Activated CD4-positive, alpha-beta memory T cell treated with anti-CD3 and anti-CD28 coated beads, Interleukin-2, amount 10 ng/mL, durations not matched to agents 7 days and 5 days (primary cell): ENCODE data around the gene TRPM2. TPM values are rescaled to one million over a fixed set of nuclear protein-coding genes. Genes with fewer than 3 reads are reported as not detected.

Source experiments
- CTCF ChIA-PET: fragments of 350-600 bp; sonication (Branson Sonifier 250); formaldehyde crosslinking; loops from one replicate; lab custom pipeline; 2021; ENCODE audit warnings: antibody characterized with exemption, inconsistent platforms; lab: Charles Lee
- POLR2A ChIA-PET: fragments of 350-600 bp; sonication (Branson Sonifier 250); formaldehyde crosslinking; loops from one replicate; lab custom pipeline; 2021; ENCODE audit warnings: antibody characterized with exemption; lab: Charles Lee
- DNase-seq: peaks from one replicate; pipeline ENCODE4 v3.0.0-alpha.2; 2020
- H3K27ac Mint-ChIP-seq: one replicate; pipeline ENCODE4 v1.8.0; 2021; ENCODE audit warnings: mild to moderate bottlenecking, mixed read lengths
- H3K27me3 Mint-ChIP-seq: one replicate; pipeline ENCODE4 v1.8.0; 2021; ENCODE audit warnings: mixed read lengths
- H3K36me3 Mint-ChIP-seq: one replicate; pipeline ENCODE4 v1.8.0; 2021; ENCODE audit warnings: low read depth, mixed read lengths
- H3K4me1 Mint-ChIP-seq: one replicate; pipeline ENCODE4 v1.8.0; 2021; ENCODE audit warnings: mixed read lengths
- H3K4me3 Mint-ChIP-seq: one replicate; pipeline ENCODE4 v1.8.0; 2021; ENCODE audit warnings: mild to moderate bottlenecking, mixed read lengths
- H3K9me3 Mint-ChIP-seq: one replicate; pipeline ENCODE4 v1.8.0; 2021; ENCODE audit warnings: mixed read lengths
- total RNA-seq, 2 experiments: library from RNA; stranded (reverse); gene quantifications; one replicate each; pipeline ENCODE4 v1.2.3, GENCODE V29; 2021

TRPM2 gene
- total RNA-seq, 2 experiments from 2014 or later: 13.7 to 14.8 TPM

- Mint-ChIP-seq H3K27me3 (no peaks in the 10 kb centered on the region), H3K27ac (no peak overlapping the region), H3K9me3 (no peaks in the 10 kb centered on the region), H3K4me3 (no peak overlapping the region), H3K4me1 (no peaks in the 10 kb centered on the region), H3K36me3 (peaks cover 16% of the 10 kb centered on the region)
- ChIA-PET CTCF (interaction anchor here (0.5 kb wide), 1 partner anchor 484 kb away, joined by 3 read pairs; no protein-coding TSS in a partner anchor), POLR2A (interaction anchor here (1.0 to 1.8 kb wide), 3 partner anchors 12 to 16 kb away, joined by 3 to 7 read pairs (median 4); no protein-coding TSS in a partner anchor)
- DNase-seq: no peak
Observed at GRCh38 chr21:44316277-44316900, 37.0 kb upstream of the TRPM2 start.

GRCh38 chr21:44317241-44317782, 36.1 kb upstream of the TRPM2 start:
- Mint-ChIP-seq H3K27ac (no peak overlapping the region), H3K36me3 (peaks cover 10% of the 10 kb centered on the region), H3K9me3 (no peaks in the 10 kb centered on the region), H3K27me3 (no peaks in the 10 kb centered on the region), H3K4me1 (no peaks in the 10 kb centered on the region), H3K4me3 (no peak overlapping the region)
- CTCF ChIA-PET: no interaction called here
- no peak for DNase-seq
- POLR2A ChIA-PET: no interaction called here

GRCh38 chr21:44317871-44318270, 35.5 kb upstream of the TRPM2 start:
- H3K4me1 Mint-ChIP-seq: no peaks in the 10 kb centered on the region
- no peaks in the 10 kb centered on the region for H3K27me3 Mint-ChIP-seq
- CTCF ChIA-PET: no interaction called here
- no peak overlapping the region for H3K4me3 Mint-ChIP-seq
- no peak for DNase-seq
- POLR2A ChIA-PET: interaction anchor here (1.2 kb wide), 1 partner anchor 12 kb away, joined by 3 read pairs; no protein-coding TSS in a partner anchor
- no peaks in the 10 kb centered on the region for H3K9me3 Mint-ChIP-seq
- H3K27ac Mint-ChIP-seq: no peak overlapping the region
- H3K36me3 Mint-ChIP-seq: peaks cover 10% of the 10 kb centered on the region

GRCh38 chr21:44318489-44319285, 34.7 kb upstream of the TRPM2 start:
- Mint-ChIP-seq H3K36me3 (peaks cover 15% of the 10 kb centered on the region), H3K4me3 (no peak overlapping the region), H3K9me3 (no peaks in the 10 kb centered on the region), H3K4me1 (no peaks in the 10 kb centered on the region), H3K27ac (no peak overlapping the region), H3K27me3 (no peaks in the 10 kb centered on the region)
- POLR2A ChIA-PET: interaction anchor here (1.0 to 1.2 kb wide), 3 partner anchors 11 to 16 kb away, joined by 3 to 5 read pairs (median 3); no protein-coding TSS in a partner anchor
- CTCF ChIA-PET: no interaction called here
- DNase-seq: no peak

- CTCF ChIA-PET: no interaction called here
- POLR2A ChIA-PET: interaction anchor here (1.0 to 1.2 kb wide), 3 partner anchors 10 to 15 kb away, joined by 3 to 5 read pairs (median 3); no protein-coding TSS in a partner anchor
- no peak overlapping the region for H3K4me3 Mint-ChIP-seq
- H3K27ac Mint-ChIP-seq: no peak overlapping the region
- H3K4me1 Mint-ChIP-seq: no peaks in the 10 kb centered on the region
- H3K36me3 Mint-ChIP-seq: peaks cover 15% of the 10 kb centered on the region
- H3K9me3 Mint-ChIP-seq: no peaks in the 10 kb centered on the region
- no peaks in the 10 kb centered on the region for H3K27me3 Mint-ChIP-seq
- no peak for DNase-seq
Observed at GRCh38 chr21:44319407-44320065, 33.9 kb upstream of the TRPM2 start.

- no peaks in the 10 kb centered on the region for H3K9me3 Mint-ChIP-seq
- no peak overlapping the region for H3K27ac Mint-ChIP-seq
- peaks cover 19% of the 10 kb centered on the region for H3K36me3 Mint-ChIP-seq
- ChIA-PET CTCF (no interaction called here), POLR2A (no interaction called here)
- no peaks in the 10 kb centered on the region for H3K4me1 Mint-ChIP-seq
- no peaks in the 10 kb centered on the region for H3K27me3 Mint-ChIP-seq
- H3K4me3 Mint-ChIP-seq: no peak overlapping the region
- no peak for DNase-seq
Observed at GRCh38 chr21:44320847-44321246, 32.6 kb upstream of the TRPM2 start.

- DNase-seq: no peak
- Mint-ChIP-seq H3K4me1 (no peaks in the 10 kb centered on the region), H3K27ac (no peak overlapping the region), H3K4me3 (no peak overlapping the region), H3K36me3 (peaks cover 21% of the 10 kb centered on the region), H3K27me3 (no peaks in the 10 kb centered on the region), H3K9me3 (no peaks in the 10 kb centered on the region)
- POLR2A ChIA-PET: interaction anchor here (1.4 kb wide), 1 partner anchor 18 kb away, joined by 3 read pairs; the partner anchor contains the start of gene CFAP410
- CTCF ChIA-PET: no interaction called here
Observed at GRCh38 chr21:44321846-44322450, 31.5 kb upstream of the TRPM2 start.

GRCh38 chr21:44322621-44323325, 30.6 kb upstream of the TRPM2 start:
- H3K27me3 Mint-ChIP-seq: no peaks in the 10 kb centered on the region
- POLR2A ChIA-PET: interaction anchor here (1.4 kb wide), 1 partner anchor 17 kb away, joined by 3 read pairs; the partner anchor contains the start of gene CFAP410
- H3K36me3 Mint-ChIP-seq: peaks cover 21% of the 10 kb centered on the region
- no peak overlapping the region for H3K27ac Mint-ChIP-seq
- no peaks in the 10 kb centered on the region for H3K9me3 Mint-ChIP-seq
- no peaks in the 10 kb centered on the region for H3K4me1 Mint-ChIP-seq
- H3K4me3 Mint-ChIP-seq: no peak overlapping the region
- CTCF ChIA-PET: no interaction called here
- no peak for DNase-seq

GRCh38 chr21:44323591-44323990, 29.8 kb upstream of the TRPM2 start:
- ChIA-PET CTCF (no interaction called here), POLR2A (interaction anchor here (1.4 kb wide), 1 partner anchor 10 kb away, joined by 3 read pairs; no protein-coding TSS in a partner anchor)
- DNase-seq: no peak
- Mint-ChIP-seq H3K27me3 (no peaks in the 10 kb centered on the region), H3K4me1 (no peaks in the 10 kb centered on the region), H3K4me3 (no peak overlapping the region), H3K9me3 (no peaks in the 10 kb centered on the region), H3K36me3 (peaks cover 21% of the 10 kb centered on the region), H3K27ac (no peak overlapping the region)

- H3K27me3 Mint-ChIP-seq: no peaks in the 10 kb centered on the region
- ChIA-PET CTCF (no interaction called here), POLR2A (interaction anchor here (1.4 kb wide), 1 partner anchor 9 kb away, joined by 3 read pairs; no protein-coding TSS in a partner anchor)
- H3K36me3 Mint-ChIP-seq: peaks cover 20% of the 10 kb centered on the region
- no peaks in the 10 kb centered on the region for H3K9me3 Mint-ChIP-seq
- DNase-seq: no peak
- H3K4me3 Mint-ChIP-seq: no peak overlapping the region
- no peak overlapping the region for H3K27ac Mint-ChIP-seq
- H3K4me1 Mint-ChIP-seq: no peaks in the 10 kb centered on the region
Observed at GRCh38 chr21:44324106-44324853, 29.1 kb upstream of the TRPM2 start.

- Mint-ChIP-seq H3K27me3 (no peaks in the 10 kb centered on the region), H3K4me1 (no peaks in the 10 kb centered on the region), H3K27ac (no peak overlapping the region), H3K4me3 (no peak overlapping the region), H3K9me3 (no peaks in the 10 kb centered on the region), H3K36me3 (peaks cover 17% of the 10 kb centered on the region)
- ChIA-PET POLR2A (interaction anchor here (1.4 kb wide), 1 partner anchor 8 kb away, joined by 3 read pairs; no protein-coding TSS in a partner anchor), CTCF (no interaction called here)
- no peak for DNase-seq
Observed at GRCh38 chr21:44324854-44325107, 28.6 kb upstream of the TRPM2 start.
